Astrocyte (in vitro differentiated cells and primary cell): ENCODE data around the gene ADGRF1. TPM values are rescaled to one million over a fixed set of nuclear protein-coding genes. Genes with fewer than 3 reads are reported as not detected.

Experiments used
- DNase-seq: peaks from one replicate; pipeline ENCODE4 v3.0.0-alpha.2; 2010; ENCODE audit warnings: low read depth
- FAIRE-seq: peaks from 2 replicates; lab custom pipeline; 2011; peaks lifted over from hg19 to GRCh38; lab: Jason Lieb, UNC
- H2AFZ ChIP-seq: 2 replicates; pipeline ENCODE4 v1.6.0; 2012; ENCODE audit warnings: low read depth, low read length, inconsistent platforms
- H3K27ac ChIP-seq: 2 replicates; pipeline ENCODE4 v1.5.1; 2011; ENCODE audit warnings: low read depth, low read length, inconsistent platforms
- H3K27me3 ChIP-seq: 2 replicates; pipeline ENCODE4 v1.6.0; 2011; ENCODE audit warnings: low read length, inconsistent platforms; ENCODE audit not compliant: insufficient read depth
- H3K36me3 ChIP-seq: 2 replicates; pipeline ENCODE4 v1.5.1; 2011; ENCODE audit warnings: low read length, inconsistent platforms; ENCODE audit not compliant: insufficient read depth
- H3K4me1 ChIP-seq: 2 replicates; pipeline ENCODE4 v1.5.1; 2011; ENCODE audit warnings: low read length, inconsistent platforms; ENCODE audit not compliant: insufficient read depth
- H3K4me2 ChIP-seq: 2 replicates; pipeline ENCODE4 v1.6.0; 2012; ENCODE audit warnings: low read length, inconsistent platforms
- H3K4me3 ChIP-seq: 2 replicates; pipeline ENCODE4 v1.5.1; 2011; ENCODE audit warnings: low read depth, mild to moderate bottlenecking, low read length, inconsistent platforms; ENCODE audit not compliant: insufficient read depth
- H3K79me2 ChIP-seq: 2 replicates; pipeline ENCODE4 v1.6.0; 2012; ENCODE audit warnings: mild to moderate bottlenecking, low read length, inconsistent platforms; ENCODE audit not compliant: insufficient read depth
- H3K9ac ChIP-seq: 2 replicates; pipeline ENCODE4 v1.6.0; 2012; ENCODE audit warnings: mild to moderate bottlenecking, low read length, inconsistent platforms
- H3K9me3 ChIP-seq: 2 replicates; pipeline ENCODE4 v1.5.1; 2012; ENCODE audit warnings: low read depth, mild to moderate bottlenecking, low read length, inconsistent platforms; ENCODE audit not compliant: insufficient read depth
- H4K20me1 ChIP-seq: 2 replicates; pipeline ENCODE4 v1.6.0; 2012; ENCODE audit warnings: low read length, inconsistent platforms; ENCODE audit not compliant: insufficient read depth
- H3K27ac Mint-ChIP-seq: one replicate; pipeline ENCODE4 v1.8.0; 2021; ENCODE audit warnings: mild to moderate bottlenecking, mixed read lengths; ENCODE audit not compliant: unreplicated experiment
- H3K27me3 Mint-ChIP-seq: one replicate; pipeline ENCODE4 v1.8.0; 2021; ENCODE audit warnings: low read depth, mixed read lengths; ENCODE audit not compliant: unreplicated experiment
- H3K36me3 Mint-ChIP-seq: one replicate; pipeline ENCODE4 v1.8.0; 2021; ENCODE audit warnings: low read depth, mixed read lengths; ENCODE audit not compliant: unreplicated experiment
- H3K4me1 Mint-ChIP-seq: one replicate; pipeline ENCODE4 v1.8.0; 2021; ENCODE audit warnings: low read depth, mixed read lengths; ENCODE audit not compliant: unreplicated experiment
- H3K4me3 Mint-ChIP-seq: one replicate; pipeline ENCODE4 v1.8.0; 2021; ENCODE audit warnings: mild to moderate bottlenecking, moderate library complexity, mixed read lengths; ENCODE audit not compliant: unreplicated experiment
- H3K9me3 Mint-ChIP-seq: one replicate; pipeline ENCODE4 v1.8.0; 2021; ENCODE audit warnings: mild to moderate bottlenecking, mixed read lengths; ENCODE audit not compliant: unreplicated experiment
- EZH2 ChIP-seq: IDR thresholded peaks from 2 replicates; pipeline ENCODE4 v1.6.1; 2012; ENCODE audit warnings: mild to moderate bottlenecking, low read length, inconsistent platforms; ENCODE audit not compliant: insufficient read depth
- total RNA-seq: library from RNA; stranded (reverse); gene quantifications from 2 replicates; pipeline ENCODE4 v1.2.1, GENCODE V29; 2021
- TF ChIP-seq, protein P1 (sequence below): IDR thresholded peaks from 2 replicates; pipeline ENCODE4 v1.5.1; 2011; ENCODE audit warnings: low read depth, mild to moderate bottlenecking, inconsistent platforms, low read length, moderate library complexity; ENCODE audit not compliant: insufficient read depth

Gene ADGRF1
- total RNA-seq, 1 donor from 2014 or later: 0.25 TPM

DNA sequence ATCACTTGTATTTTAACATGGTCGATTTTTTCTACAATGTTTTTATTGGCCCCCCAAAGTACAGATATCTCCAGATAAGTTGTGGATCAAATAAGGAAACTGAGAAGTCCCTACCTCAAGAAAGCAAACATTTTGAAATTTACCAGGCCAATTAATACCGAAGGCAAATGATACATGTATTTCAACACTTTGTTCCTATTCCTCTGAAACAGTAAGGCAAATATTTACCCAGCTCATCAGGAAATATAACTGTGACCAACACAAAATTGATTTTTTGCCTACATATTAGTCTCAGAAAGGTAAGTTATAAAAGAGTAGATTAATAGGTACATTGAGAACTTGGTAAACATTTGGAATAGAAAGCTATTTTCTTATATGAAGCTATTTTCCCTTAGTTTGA, 69.1 kb downstream of the ADGRF1 start:
- DNase-seq (no peak), FAIRE-seq (no peak)
- no peak overlapping the region for H3K4me3 Mint-ChIP-seq
- H3K36me3 Mint-ChIP-seq: no peaks in the 10 kb centered on the region
- no peaks in the 10 kb centered on the region for H3K27me3 Mint-ChIP-seq
- Histone ChIP-seq H3K27ac (no peak overlapping the region), H3K9ac (no peak overlapping the region), H3K9me3 (no peaks in the 10 kb centered on the region), H3K4me2 (no peak overlapping the region), H3K36me3 (no peaks in the 10 kb centered on the region), H4K20me1 (no peaks in the 10 kb centered on the region), H3K4me1 (no peaks in the 10 kb centered on the region), H3K27me3 (no peaks in the 10 kb centered on the region), H3K79me2 (no peaks in the 10 kb centered on the region), H3K4me3 (no peak overlapping the region), H2AFZ (no peak overlapping the region)
- TF ChIP-seq, protein P1, sequence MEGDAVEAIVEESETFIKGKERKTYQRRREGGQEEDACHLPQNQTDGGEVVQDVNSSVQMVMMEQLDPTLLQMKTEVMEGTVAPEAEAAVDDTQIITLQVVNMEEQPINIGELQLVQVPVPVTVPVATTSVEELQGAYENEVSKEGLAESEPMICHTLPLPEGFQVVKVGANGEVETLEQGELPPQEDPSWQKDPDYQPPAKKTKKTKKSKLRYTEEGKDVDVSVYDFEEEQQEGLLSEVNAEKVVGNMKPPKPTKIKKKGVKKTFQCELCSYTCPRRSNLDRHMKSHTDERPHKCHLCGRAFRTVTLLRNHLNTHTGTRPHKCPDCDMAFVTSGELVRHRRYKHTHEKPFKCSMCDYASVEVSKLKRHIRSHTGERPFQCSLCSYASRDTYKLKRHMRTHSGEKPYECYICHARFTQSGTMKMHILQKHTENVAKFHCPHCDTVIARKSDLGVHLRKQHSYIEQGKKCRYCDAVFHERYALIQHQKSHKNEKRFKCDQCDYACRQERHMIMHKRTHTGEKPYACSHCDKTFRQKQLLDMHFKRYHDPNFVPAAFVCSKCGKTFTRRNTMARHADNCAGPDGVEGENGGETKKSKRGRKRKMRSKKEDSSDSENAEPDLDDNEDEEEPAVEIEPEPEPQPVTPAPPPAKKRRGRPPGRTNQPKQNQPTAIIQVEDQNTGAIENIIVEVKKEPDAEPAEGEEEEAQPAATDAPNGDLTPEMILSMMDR: no peak
- no peak for TF ChIP-seq EZH2
- H3K27ac Mint-ChIP-seq: no peak overlapping the region
- peaks cover 7% of the 10 kb centered on the region for H3K4me1 Mint-ChIP-seq
- H3K9me3 Mint-ChIP-seq: peaks cover 1% of the 10 kb centered on the region

DNA sequence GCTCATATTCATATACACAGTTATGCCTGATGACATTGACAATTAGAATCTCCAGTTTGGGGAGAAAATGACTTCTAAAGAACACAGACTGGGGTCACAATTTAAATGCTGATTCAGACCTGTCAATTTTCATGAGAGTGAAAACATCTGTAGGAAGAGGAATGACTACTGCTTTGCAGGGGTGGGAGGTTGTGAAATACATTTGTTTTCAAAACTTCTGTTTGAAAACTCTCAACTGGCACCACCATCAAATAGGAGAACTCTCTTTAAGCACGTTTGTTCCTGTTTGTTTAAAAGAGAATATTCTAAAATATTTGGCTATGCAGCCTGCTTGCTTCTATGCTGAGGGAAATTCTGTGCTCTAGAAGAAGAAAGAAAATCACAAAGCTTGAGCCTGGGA, 69.6 kb downstream of the ADGRF1 start:
- no peaks in the 10 kb centered on the region for H3K9me3 ChIP-seq

DNA sequence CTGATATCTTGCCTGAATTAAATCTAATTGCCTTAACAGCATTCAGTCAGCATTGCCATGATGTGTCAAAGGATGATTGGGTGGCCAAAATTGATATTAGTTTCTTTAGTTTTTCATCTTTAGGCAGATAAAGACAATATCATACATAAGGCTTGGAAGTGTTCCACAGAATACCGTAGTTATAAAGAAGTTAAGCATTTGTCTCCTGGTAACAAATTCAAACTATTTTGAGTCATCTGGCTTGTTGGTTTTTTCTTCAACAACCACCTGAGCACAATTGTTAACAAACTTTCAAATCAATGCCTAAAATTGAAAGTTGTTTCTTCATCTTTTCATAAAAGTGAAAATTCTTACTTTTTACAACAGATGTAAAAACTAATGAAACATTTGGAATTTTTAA, 72.9 kb downstream of the ADGRF1 start:
- H3K9ac ChIP-seq: no peak overlapping the region
- no peak overlapping the region for H3K27ac ChIP-seq
- no peaks in the 10 kb centered on the region for H3K27me3 ChIP-seq
- H3K36me3 ChIP-seq: no peaks in the 10 kb centered on the region
- H3K4me1 ChIP-seq: peaks cover 11% of the 10 kb centered on the region
- H3K36me3 Mint-ChIP-seq: no peaks in the 10 kb centered on the region
- no peak overlapping the region for H3K4me3 ChIP-seq
- no peaks in the 10 kb centered on the region for H4K20me1 ChIP-seq
- H3K27ac Mint-ChIP-seq: no peak overlapping the region
- H3K27me3 Mint-ChIP-seq: no peaks in the 10 kb centered on the region
- H2AFZ ChIP-seq: no peak overlapping the region
- FAIRE-seq: no peak
- no peaks in the 10 kb centered on the region for H3K9me3 ChIP-seq
- H3K4me2 ChIP-seq: no peak overlapping the region
- H3K9me3 Mint-ChIP-seq: peaks cover 1% of the 10 kb centered on the region
- H3K4me3 Mint-ChIP-seq: no peak overlapping the region
- H3K4me1 Mint-ChIP-seq: peaks cover 14% of the 10 kb centered on the region
- peak; percentile 55 for DNase-seq
- TF ChIP-seq, protein P1: no peak
- no peak for TF ChIP-seq EZH2
- H3K79me2 ChIP-seq: no peaks in the 10 kb centered on the region

More for the DNA sequence above, 69.6 kb downstream of the ADGRF1 start:
- TF ChIP-seq, protein P1: no peak
- no peak for TF ChIP-seq EZH2
- H3K36me3 Mint-ChIP-seq: no peaks in the 10 kb centered on the region
- H3K4me3 Mint-ChIP-seq: no peak overlapping the region
- no peaks in the 10 kb centered on the region for H4K20me1 ChIP-seq
- H3K27me3 Mint-ChIP-seq: no peaks in the 10 kb centered on the region
- H3K4me2 ChIP-seq: no peak overlapping the region
- no peak overlapping the region for H2AFZ ChIP-seq
- no peak for DNase-seq
- H3K4me1 Mint-ChIP-seq: peaks cover 11% of the 10 kb centered on the region
- FAIRE-seq: no peak
- no peak overlapping the region for H3K27ac ChIP-seq
- H3K36me3 ChIP-seq: no peaks in the 10 kb centered on the region
- no peaks in the 10 kb centered on the region for H3K79me2 ChIP-seq
- H3K9ac ChIP-seq: no peak overlapping the region
- peaks cover 1% of the 10 kb centered on the region for H3K9me3 Mint-ChIP-seq
- H3K4me1 ChIP-seq: no peaks in the 10 kb centered on the region
- no peak overlapping the region for H3K4me3 ChIP-seq
- H3K27ac Mint-ChIP-seq: no peak overlapping the region
- no peaks in the 10 kb centered on the region for H3K27me3 ChIP-seq
